Esophagus muscularis mucosa (tissue), 3 donors: Measurements from ENCODE around the gene SLC35B3.

Experiments
- POLR2A ChIP-seq: fragments of 450-650 bp; IDR thresholded peaks from one replicate; pipeline ENCODE4 v1.6.1; 2017; ENCODE audit warnings: antibody characterized with exemption, moderate library complexity, mild to moderate bottlenecking, low read depth
- TF ChIP-seq, protein P1 (sequence below), 3 experiments: fragments of 200-600 bp in 2 of 3; fragments of 450-650 bp in 1 of 3; sonication (generic) in 2 of 3; IDR thresholded peaks; one replicate each; pipeline ENCODE4 v1.5.1; 2017 to 2019; ENCODE audit warnings: antibody characterized with exemption in 3 of 3, mild to moderate bottlenecking in 2 of 3, moderate library complexity in 1 of 3

DNA sequence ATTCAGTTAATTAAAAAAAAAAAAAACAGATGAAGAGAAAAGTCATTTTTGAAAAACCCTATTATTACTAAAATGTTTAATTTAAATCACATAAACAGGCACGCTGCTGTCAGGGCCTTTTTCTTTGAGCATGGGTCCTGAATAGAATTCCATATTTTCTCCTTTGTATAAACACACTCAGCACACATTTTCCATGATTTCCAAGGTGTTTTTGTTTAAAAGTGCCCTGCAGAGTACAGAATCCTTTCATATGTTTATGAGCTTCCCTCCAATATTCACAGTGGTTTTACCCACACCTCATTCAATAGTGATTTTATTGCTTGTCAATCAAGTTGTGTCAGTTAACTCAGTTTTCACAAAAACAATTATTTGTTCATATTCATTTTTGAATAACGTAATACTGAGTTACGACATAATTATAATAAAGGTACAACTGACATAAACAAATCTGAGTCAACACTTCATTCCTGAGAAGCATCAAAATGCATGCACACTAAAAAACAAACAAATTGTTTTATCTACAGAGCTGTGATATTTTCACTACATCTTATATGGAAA is 15.2 kb downstream of the SLC35B3 start:
- TF ChIP-seq POLR2A: no peak
- TF ChIP-seq, protein P1, sequence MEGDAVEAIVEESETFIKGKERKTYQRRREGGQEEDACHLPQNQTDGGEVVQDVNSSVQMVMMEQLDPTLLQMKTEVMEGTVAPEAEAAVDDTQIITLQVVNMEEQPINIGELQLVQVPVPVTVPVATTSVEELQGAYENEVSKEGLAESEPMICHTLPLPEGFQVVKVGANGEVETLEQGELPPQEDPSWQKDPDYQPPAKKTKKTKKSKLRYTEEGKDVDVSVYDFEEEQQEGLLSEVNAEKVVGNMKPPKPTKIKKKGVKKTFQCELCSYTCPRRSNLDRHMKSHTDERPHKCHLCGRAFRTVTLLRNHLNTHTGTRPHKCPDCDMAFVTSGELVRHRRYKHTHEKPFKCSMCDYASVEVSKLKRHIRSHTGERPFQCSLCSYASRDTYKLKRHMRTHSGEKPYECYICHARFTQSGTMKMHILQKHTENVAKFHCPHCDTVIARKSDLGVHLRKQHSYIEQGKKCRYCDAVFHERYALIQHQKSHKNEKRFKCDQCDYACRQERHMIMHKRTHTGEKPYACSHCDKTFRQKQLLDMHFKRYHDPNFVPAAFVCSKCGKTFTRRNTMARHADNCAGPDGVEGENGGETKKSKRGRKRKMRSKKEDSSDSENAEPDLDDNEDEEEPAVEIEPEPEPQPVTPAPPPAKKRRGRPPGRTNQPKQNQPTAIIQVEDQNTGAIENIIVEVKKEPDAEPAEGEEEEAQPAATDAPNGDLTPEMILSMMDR (IDR thresholded peaks at IDR 0.05): no peak
